CD14-positive monocyte (primary cell): ENCODE measurements around the gene MRPS34. TPM values are rescaled to one million over a fixed set of nuclear protein-coding genes. Genes with fewer than 3 reads are reported as not detected.

Source experiments
- DNase-seq, 3 donors: peaks; one replicate each; pipeline ENCODE4 v3.0.0-alpha.2; 2011 to 2022
- H2AFZ ChIP-seq: 2 replicates; pipeline ENCODE4 v1.6.0; 2012; ENCODE audit warnings: mild to moderate bottlenecking, low read depth, low read length, inconsistent platforms; ENCODE audit not compliant: insufficient read depth, poor library complexity, severe bottlenecking
- H3K27ac ChIP-seq, 2 donors: 1 replicate in 1 of 2; 2 replicates in 1 of 2; pipeline ENCODE4 v1.5.1; 2012 to 2013; ENCODE audit warnings: low read length in 2 of 2, control low read depth in 1 of 2, inconsistent platforms in 1 of 2, low read depth in 1 of 2, mild to moderate bottlenecking in 1 of 2
- H3K27me3 ChIP-seq, 2 donors: one replicate each; pipeline versions ENCODE4 v1.6.0 to v1.6.1; 2011 to 2013; ENCODE audit warnings: low read length in 2 of 2; ENCODE audit not compliant: control insufficient read depth in 2 of 2, insufficient read depth in 2 of 2
- H3K36me3 ChIP-seq, 2 donors: replicated peaks in 1 of 2; 1 replicate in 1 of 2; 2 replicates in 1 of 2; pipeline versions ENCODE4 v1.5.1 to v1.6.1; 2012 to 2013; ENCODE audit warnings: low read length in 2 of 2, control low read depth in 1 of 2, inconsistent platforms in 1 of 2, mild to moderate bottlenecking in 1 of 2; ENCODE audit not compliant: insufficient read depth in 2 of 2, control insufficient read depth in 1 of 2
- H3K4me1 ChIP-seq, 2 donors: 1 replicate in 1 of 2; 2 replicates in 1 of 2; pipeline versions ENCODE4 v1.5.1 to v1.6.1; 2012 to 2013; ENCODE audit warnings: low read length in 2 of 2, control low read depth in 1 of 2, inconsistent platforms in 1 of 2, mild to moderate bottlenecking in 1 of 2, moderate library complexity in 1 of 2; ENCODE audit not compliant: insufficient read depth in 2 of 2, control insufficient read depth in 1 of 2
- H3K4me2 ChIP-seq: replicated peaks from 2 replicates; pipeline ENCODE3; 2012; ENCODE audit warnings: low read length, moderate library complexity, mild to moderate bottlenecking; ENCODE audit not compliant: poor library complexity, severe bottlenecking; ENCODE audit errors: extremely low read depth
- H3K4me3 ChIP-seq, 3 experiments: fragments of 200-600 bp in 1 of 3; sonication (generic) in 1 of 3; replicated peaks in 1 of 3; 1 replicate in 2 of 3; 2 replicates in 1 of 3; pipeline ENCODE4 v1.5.1; 2011 to 2013; ENCODE audit warnings: low read length in 3 of 3, mild to moderate bottlenecking in 3 of 3, control low read depth in 2 of 3, low read depth in 2 of 3, inconsistent platforms in 1 of 3, moderate library complexity in 1 of 3
- H3K79me2 ChIP-seq: 2 replicates; pipeline ENCODE4 v1.6.0; 2012; ENCODE audit warnings: mild to moderate bottlenecking, control low read depth, inconsistent platforms, low read length, moderate library complexity; ENCODE audit not compliant: insufficient read depth
- H3K9ac ChIP-seq: 2 replicates; pipeline ENCODE4 v1.6.0; 2017; ENCODE audit warnings: low read length, mild to moderate bottlenecking; ENCODE audit not compliant: insufficient read depth, poor library complexity, severe bottlenecking
- H3K9me3 ChIP-seq, 2 donors: replicated peaks in 1 of 2; 1 replicate in 1 of 2; 2 replicates in 1 of 2; pipeline versions ENCODE4 v1.5.1 to v1.6.1; 2012 to 2013; ENCODE audit warnings: low read length in 2 of 2, control low read depth in 1 of 2; ENCODE audit not compliant: control insufficient read depth in 1 of 2, insufficient read depth in 1 of 2
- H4K20me1 ChIP-seq: 2 replicates; pipeline ENCODE4 v1.6.0; 2012; ENCODE audit warnings: mild to moderate bottlenecking, low read length, control low read depth, moderate library complexity; ENCODE audit not compliant: insufficient read depth
- H3K27ac Mint-ChIP-seq, 7 donors: one replicate each; pipeline ENCODE4 v1.8.0; 2020; ENCODE audit warnings: mild to moderate bottlenecking in 7 of 7, mixed read lengths in 7 of 7, moderate library complexity in 6 of 7, inconsistent platforms in 2 of 7
- H3K27me3 Mint-ChIP-seq, 3 donors: one replicate each; pipeline ENCODE4 v1.8.0; 2021 to 2022; ENCODE audit warnings: low read depth in 3 of 3, mild to moderate bottlenecking in 3 of 3, mixed read lengths in 3 of 3, moderate library complexity in 3 of 3, inconsistent platforms in 1 of 3
- H3K36me3 Mint-ChIP-seq, 2 donors: one replicate each; pipeline ENCODE4 v1.8.0; 2020; ENCODE audit warnings: mixed read lengths in 2 of 2, inconsistent platforms in 1 of 2, mild to moderate bottlenecking in 1 of 2
- H3K4me1 Mint-ChIP-seq: one replicate; pipeline ENCODE4 v1.8.0; 2020; ENCODE audit warnings: mild to moderate bottlenecking, mixed read lengths
- H3K4me3 Mint-ChIP-seq, 2 donors: one replicate each; pipeline ENCODE4 v1.8.0; 2020; ENCODE audit warnings: mild to moderate bottlenecking in 2 of 2, mixed read lengths in 2 of 2, moderate library complexity in 1 of 2
- H3K9me3 Mint-ChIP-seq, 7 donors: one replicate each; pipeline ENCODE4 v1.8.0; 2020 to 2022; ENCODE audit warnings: mixed read lengths in 7 of 7, mild to moderate bottlenecking in 6 of 7, moderate library complexity in 6 of 7, inconsistent platforms in 2 of 7
- WGBS: methylation state at CpG from one replicate; pipeline ENCODE4 v1.1.5; 2013; ENCODE audit warnings: missing lambda C conversion rate; ENCODE audit not compliant: insufficient coverage; 5-methylcytosine and 5-hydroxymethylcytosine counted together
- intact Hi-C, 2 donors: fragments of 100-400 bp; cut with micrococcal nuclease; formaldehyde crosslinking; loops; one replicate each; pipeline versions ENCODE4 v1.15.0 to v1.15.1; 2023
- polyA plus RNA-seq, 3 donors: library from polyadenylated mRNA; depleted of rRNA in 1 of 3; unstranded in 2 of 3; stranded (reverse) in 1 of 3; fragments of 300-500 nt in 2 of 3; fragments of >200 nt in 1 of 3; fragmentation: Illumina TruSeq in 2 of 3; gene quantifications; 1 replicate in 2 of 3; 2 replicates in 1 of 3; pipeline ENCODE4 v1.2.3, GENCODE V29; 2012 to 2021
- small RNA-seq: library from RNA; depleted of rRNA; stranded (forward); fragments of <200 nt; gene quantifications from one replicate; pipeline ENCODE3, GENCODE V24; 2012; ENCODE audit warnings: low read depth; ENCODE audit not compliant: insufficient read length
- TF ChIP-seq, protein P1 (sequence below): fragments of 200-600 bp; IDR thresholded peaks from one replicate; pipeline ENCODE4 v1.8.0; 2022; ENCODE audit warnings: antibody characterized with exemption, mild to moderate bottlenecking

MRPS34 gene
- polyA plus RNA-seq, 3 donors = 34.5 to 137 (median 109) TPM

DNA sequence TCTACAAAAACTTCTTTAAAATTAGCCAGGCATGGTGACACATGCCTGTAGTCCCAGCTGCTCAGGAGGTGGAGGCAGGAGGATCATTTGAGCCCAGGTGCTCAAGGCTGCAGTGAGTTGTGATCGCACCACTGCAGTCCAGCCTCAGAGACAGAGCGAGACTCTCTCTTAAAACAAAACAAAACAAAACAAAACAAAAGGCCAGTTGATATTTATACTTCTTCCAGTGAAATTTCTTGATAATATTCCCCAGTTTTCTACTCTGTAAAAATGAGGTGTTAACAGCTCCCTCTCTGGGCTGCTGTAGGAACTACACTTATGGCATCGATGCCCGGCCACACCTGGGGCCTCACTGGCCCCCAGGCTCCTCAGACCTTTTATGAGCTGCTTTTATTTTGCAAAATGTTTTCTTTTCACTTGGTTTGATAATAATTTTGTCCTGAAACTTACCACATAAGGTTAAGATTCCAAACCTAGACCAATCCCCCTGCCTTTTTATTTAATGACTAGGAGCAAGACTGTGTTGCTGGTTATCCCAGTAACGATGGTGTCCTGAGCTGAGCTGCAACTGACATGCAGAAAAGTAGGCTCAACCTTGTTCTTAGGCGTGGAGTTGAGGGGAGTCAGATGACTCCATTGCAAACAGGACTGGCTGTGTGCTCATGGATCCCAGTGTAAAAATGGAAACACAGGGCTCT, 49.3 kb downstream of the MRPS34 start:
- H3K36me3 Mint-ChIP-seq = peaks cover 29 to 43% of the 10 kb centered on the region in 2 donors
- no peak overlapping the region for H3K9ac ChIP-seq
- peaks cover 49% of the 10 kb centered on the region for H4K20me1 ChIP-seq
- peak overlapping the region; percentile 70 to 84 for H3K27ac ChIP-seq
- H3K9me3 ChIP-seq = no peaks in the 10 kb centered on the region
- H3K4me1 Mint-ChIP-seq = peaks cover 51% of the 10 kb centered on the region
- H3K36me3 ChIP-seq = peaks cover 35 to 39% of the 10 kb centered on the region in 2 donors
- H3K9me3 Mint-ChIP-seq = no peaks in the 10 kb centered on the region
- no peak overlapping the region for H2AFZ ChIP-seq
- H3K4me3 Mint-ChIP-seq = no peak overlapping the region
- peak; percentile 21 to 60 (median 43) for DNase-seq
- TF ChIP-seq, protein P1, sequence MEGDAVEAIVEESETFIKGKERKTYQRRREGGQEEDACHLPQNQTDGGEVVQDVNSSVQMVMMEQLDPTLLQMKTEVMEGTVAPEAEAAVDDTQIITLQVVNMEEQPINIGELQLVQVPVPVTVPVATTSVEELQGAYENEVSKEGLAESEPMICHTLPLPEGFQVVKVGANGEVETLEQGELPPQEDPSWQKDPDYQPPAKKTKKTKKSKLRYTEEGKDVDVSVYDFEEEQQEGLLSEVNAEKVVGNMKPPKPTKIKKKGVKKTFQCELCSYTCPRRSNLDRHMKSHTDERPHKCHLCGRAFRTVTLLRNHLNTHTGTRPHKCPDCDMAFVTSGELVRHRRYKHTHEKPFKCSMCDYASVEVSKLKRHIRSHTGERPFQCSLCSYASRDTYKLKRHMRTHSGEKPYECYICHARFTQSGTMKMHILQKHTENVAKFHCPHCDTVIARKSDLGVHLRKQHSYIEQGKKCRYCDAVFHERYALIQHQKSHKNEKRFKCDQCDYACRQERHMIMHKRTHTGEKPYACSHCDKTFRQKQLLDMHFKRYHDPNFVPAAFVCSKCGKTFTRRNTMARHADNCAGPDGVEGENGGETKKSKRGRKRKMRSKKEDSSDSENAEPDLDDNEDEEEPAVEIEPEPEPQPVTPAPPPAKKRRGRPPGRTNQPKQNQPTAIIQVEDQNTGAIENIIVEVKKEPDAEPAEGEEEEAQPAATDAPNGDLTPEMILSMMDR = peak; percentile 91
- H3K79me2 ChIP-seq = peaks cover 61% of the 10 kb centered on the region
- peak overlapping the region; percentile 88 to 96 (median 94) for H3K27ac Mint-ChIP-seq
- no peak overlapping the region for H3K4me2 ChIP-seq
- WGBS = 66% methylated on average over 2 of the region's 6 CpGs
- H3K4me3 ChIP-seq = no peak overlapping the region
- peaks cover 53 to 57% of the 10 kb centered on the region in 2 donors for H3K4me1 ChIP-seq
- peaks cover 0 to 2% (median 2%) of the 10 kb centered on the region in 3 donors for H3K27me3 Mint-ChIP-seq
- no peaks in the 10 kb centered on the region for H3K27me3 ChIP-seq
- intact Hi-C loops = no loop called here

Small RNA genes within 50 kb of the gene (small RNA-seq; reads per million reads assigned to genes)
- not detected for gene MIR3177

Other genes starting within 250 kb of the MRPS34 start
- 1 to 10 TPM in 2 of 3 donors, under 1 TPM in 1; 0.09 to 1.5 (median 1.3) TPM for gene TMEM204, start 239.5 kb downstream of the MRPS34 start, polyA plus RNA-seq
- gene IFT140, start 161.1 kb downstream of the MRPS34 start, polyA plus RNA-seq = 1 to 10 TPM in 2 of 3 donors, under 1 TPM in 1; 0.75 to 3.7 (median 1.2) TPM
- 10 to 100 TPM in 1 of 3 donors, 1 to 10 TPM in 1, under 1 TPM in 1; 0.46 to 12.3 (median 1.0) TPM for gene CRAMP1, start 160.8 kb downstream of the MRPS34 start, polyA plus RNA-seq
- gene JPT2, start 94.9 kb downstream of the MRPS34 start, polyA plus RNA-seq = 1 to 10 TPM; 5.4 to 7.5 (median 5.8) TPM
- 100 to 1,000 TPM in 1 of 3 donors, 1 to 10 TPM in 2; 1.1 to 185 (median 2.1) TPM for gene MAPK8IP3, start 66.9 kb downstream of the MRPS34 start, polyA plus RNA-seq
- 10 to 100 TPM; 57.7 to 80.2 (median 74.7) TPM for gene NME3, start 1.6 kb downstream of the MRPS34 start, polyA plus RNA-seq
- 10 to 100 TPM in 1 of 3 donors, under 1 TPM in 2; 0.26 to 36.6 (median 0.48) TPM for gene EME2, start 324 bp downstream of the MRPS34 start, polyA plus RNA-seq
- 100 to 1,000 TPM in 1 of 3 donors, 10 to 100 TPM in 2; 36.8 to 151 (median 40.2) TPM for gene SPSB3, start 9.4 kb upstream of the MRPS34 start, polyA plus RNA-seq
- gene NUBP2, start 9.8 kb upstream of the MRPS34 start, polyA plus RNA-seq = 10 to 100 TPM; 34.4 to 69.5 (median 57.9) TPM
- gene IGFALS, start 20.6 kb upstream of the MRPS34 start, polyA plus RNA-seq = under 1 TPM in 1 of 3 donors, not detected in 2; 0.07 TPM
- 10 to 100 TPM; 42.6 to 82.1 (median 47.7) TPM for gene HAGH, start 53.7 kb upstream of the MRPS34 start, polyA plus RNA-seq
- 10 to 100 TPM in 2 of 3 donors, 1 to 10 TPM in 1; 7.5 to 24.9 (median 17.3) TPM for gene FAHD1, start 54.1 kb upstream of the MRPS34 start, polyA plus RNA-seq
- gene MEIOB, start 99.0 kb upstream of the MRPS34 start, polyA plus RNA-seq = not detected
- not detected for gene HS3ST6, start 145.3 kb upstream of the MRPS34 start, polyA plus RNA-seq
- 100 to 1,000 TPM; 116 to 427 (median 416) TPM for gene MSRB1, start 170.1 kb upstream of the MRPS34 start, polyA plus RNA-seq
- gene RPL3L, start 181.6 kb upstream of the MRPS34 start, polyA plus RNA-seq = not detected
- gene NDUFB10, start 186.4 kb upstream of the MRPS34 start, polyA plus RNA-seq = 100 to 1,000 TPM; 121 to 215 (median 186) TPM
- gene RPS2, start 191.7 kb upstream of the MRPS34 start, polyA plus RNA-seq = 1,000 to 10,000 TPM; 1,849 to 2,136 (median 1,893) TPM
- not detected for gene RNF151, start 193.7 kb upstream of the MRPS34 start, polyA plus RNA-seq
- 10 to 100 TPM; 33.9 to 37.8 (median 36.0) TPM for gene TBL3, start 198.9 kb upstream of the MRPS34 start, polyA plus RNA-seq
- gene NOXO1, start 208.3 kb upstream of the MRPS34 start, polyA plus RNA-seq = under 1 TPM in 1 of 3 donors, not detected in 2; 0.09 TPM
- 10 to 100 TPM in 2 of 3 donors, 1 to 10 TPM in 1; 8.1 to 22.7 (median 22.4) TPM for gene GFER, start 211.1 kb upstream of the MRPS34 start, polyA plus RNA-seq
- under 1 TPM in 2 of 3 donors, not detected in 1; 0.20 to 0.29 TPM for gene SYNGR3, start 216.8 kb upstream of the MRPS34 start, polyA plus RNA-seq
- 10 to 100 TPM in 1 of 3 donors, 1 to 10 TPM in 2; 1.4 to 42.1 (median 1.5) TPM for gene ZNF598, start 236.7 kb upstream of the MRPS34 start, polyA plus RNA-seq
- gene NPW, start 246.7 kb upstream of the MRPS34 start, polyA plus RNA-seq = not detected